ENCODE results near the gene SMO. TPM values are rescaled to one million over a fixed set of nuclear protein-coding genes. Genes with fewer than 3 reads are reported as not detected.
"Not testable (repeated sequence)": the region's sequence is repeated elsewhere in the genome, so short reads cannot be mapped to it uniquely, and the experiment has no call there.

The SMO gene
- total RNA-seq, 2 donors from 2014 or later = 8.7 to 16.4 TPM

DNA sequence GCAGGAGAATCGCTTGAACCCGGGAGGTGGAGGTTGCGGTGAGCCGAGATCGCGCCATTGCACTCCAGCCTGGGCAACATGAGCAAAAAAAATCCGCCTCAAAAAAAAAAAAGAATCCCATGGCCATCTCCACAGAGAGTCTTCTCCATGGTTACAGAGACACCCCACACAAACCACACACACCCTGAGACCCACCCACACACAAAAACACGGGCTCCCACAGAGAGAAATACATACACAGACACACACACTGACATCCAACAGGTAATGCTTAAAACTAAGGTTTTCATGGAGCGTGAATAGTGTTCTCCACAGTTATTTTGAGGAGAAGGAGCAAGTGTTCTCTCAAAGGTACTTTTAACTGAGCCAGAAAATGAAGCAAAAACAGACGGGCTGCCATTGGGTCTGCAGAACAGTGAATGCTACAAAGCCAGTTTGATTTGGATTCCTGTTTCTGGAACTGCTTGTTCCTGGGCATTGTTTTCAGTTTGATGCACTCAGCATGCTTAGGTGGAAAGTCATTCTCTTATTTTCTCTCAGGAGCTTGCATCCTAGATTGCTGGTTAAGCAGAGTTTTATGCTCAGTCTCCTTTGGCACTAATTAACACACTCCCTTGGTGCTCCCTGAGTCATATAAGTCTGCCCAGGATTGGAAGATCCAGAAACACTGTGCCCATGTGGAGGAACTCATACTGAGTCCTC lies 51.8 kb downstream of the SMO start:
- H3K4me3 ChIP-seq = no peak overlapping the region
- no peak overlapping the region for H3K27ac ChIP-seq
- no peaks in the 10 kb centered on the region for H3K36me3 ChIP-seq
- no peak for ATAC-seq (ENCODE audit: insufficient number of reproducible peaks, low FRiP score, low read depth)
- no peaks in the 10 kb centered on the region for H3K9me3 ChIP-seq
- H3K27me3 ChIP-seq (replicated peaks; ENCODE audit: insufficient read depth) = no peaks in the 10 kb centered on the region
- DNase-seq (ENCODE audit: low spot score) = no peak
- TF ChIP-seq, protein P1, sequence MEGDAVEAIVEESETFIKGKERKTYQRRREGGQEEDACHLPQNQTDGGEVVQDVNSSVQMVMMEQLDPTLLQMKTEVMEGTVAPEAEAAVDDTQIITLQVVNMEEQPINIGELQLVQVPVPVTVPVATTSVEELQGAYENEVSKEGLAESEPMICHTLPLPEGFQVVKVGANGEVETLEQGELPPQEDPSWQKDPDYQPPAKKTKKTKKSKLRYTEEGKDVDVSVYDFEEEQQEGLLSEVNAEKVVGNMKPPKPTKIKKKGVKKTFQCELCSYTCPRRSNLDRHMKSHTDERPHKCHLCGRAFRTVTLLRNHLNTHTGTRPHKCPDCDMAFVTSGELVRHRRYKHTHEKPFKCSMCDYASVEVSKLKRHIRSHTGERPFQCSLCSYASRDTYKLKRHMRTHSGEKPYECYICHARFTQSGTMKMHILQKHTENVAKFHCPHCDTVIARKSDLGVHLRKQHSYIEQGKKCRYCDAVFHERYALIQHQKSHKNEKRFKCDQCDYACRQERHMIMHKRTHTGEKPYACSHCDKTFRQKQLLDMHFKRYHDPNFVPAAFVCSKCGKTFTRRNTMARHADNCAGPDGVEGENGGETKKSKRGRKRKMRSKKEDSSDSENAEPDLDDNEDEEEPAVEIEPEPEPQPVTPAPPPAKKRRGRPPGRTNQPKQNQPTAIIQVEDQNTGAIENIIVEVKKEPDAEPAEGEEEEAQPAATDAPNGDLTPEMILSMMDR (IDR thresholded peaks at IDR 0.05) = no peak
- H3K4me1 ChIP-seq (ENCODE audit: control insufficient read depth in 1 of 2, low read depth in 2 of 2) = no peaks in the 10 kb centered on the region

DNA sequence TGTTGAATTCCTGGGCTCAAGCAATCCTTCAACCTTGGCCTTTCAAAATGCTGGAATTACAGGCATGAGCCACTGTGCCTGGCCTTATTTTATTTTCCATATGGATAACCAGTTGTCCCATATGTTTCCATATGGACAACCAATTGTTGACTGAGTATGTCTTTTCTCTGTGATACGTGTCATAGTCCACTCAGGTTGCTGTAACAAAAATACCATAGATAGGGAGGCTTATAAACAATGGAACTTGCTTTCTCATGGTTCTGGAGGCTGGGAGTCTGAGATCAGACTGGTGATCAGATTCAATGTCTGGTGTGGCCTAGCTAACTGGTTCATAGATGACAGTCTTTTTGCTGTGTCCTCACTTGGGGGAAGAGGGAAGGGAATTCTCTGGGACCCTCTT lies 55.8 kb downstream of the SMO start:
- TF ChIP-seq, protein P1 (IDR thresholded peaks at IDR 0.05) = no peak
- Histone ChIP-seq H3K27me3 (replicated peaks; ENCODE audit: insufficient read depth) (no peaks in the 10 kb centered on the region), H3K36me3 (no peaks in the 10 kb centered on the region), H3K4me1 (ENCODE audit: control insufficient read depth in 1 of 2, low read depth in 2 of 2) (no peaks in the 10 kb centered on the region), H3K9me3 (no peaks in the 10 kb centered on the region), H3K27ac (no peak overlapping the region), H3K4me3 (no peak overlapping the region)
- ATAC-seq (ENCODE audit: insufficient number of reproducible peaks, low FRiP score, low read depth) = no peak
- no peak for DNase-seq (ENCODE audit: low spot score)

DNA sequence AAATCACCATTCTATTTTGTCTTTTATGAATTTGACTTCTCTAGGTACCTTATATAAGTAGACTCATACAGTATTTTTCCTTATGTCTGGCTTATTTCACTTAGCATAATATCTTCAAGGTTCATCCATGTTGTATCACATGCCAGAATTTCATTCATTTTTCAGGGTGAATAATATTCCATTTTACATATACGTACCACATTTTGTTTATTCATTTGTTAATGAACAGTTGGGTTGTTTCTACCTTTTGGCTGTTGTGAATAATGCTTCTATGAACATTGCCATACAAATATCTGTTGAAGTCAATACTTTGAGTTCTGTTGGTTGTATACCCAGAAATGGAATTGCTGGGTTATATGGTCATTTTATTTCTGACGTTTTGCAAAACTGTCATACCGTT lies 57.1 kb downstream of the SMO start:
- Histone ChIP-seq H3K27me3 (replicated peaks; ENCODE audit: insufficient read depth) (no peaks in the 10 kb centered on the region), H3K27ac (no peak overlapping the region), H3K4me1 (ENCODE audit: control insufficient read depth in 1 of 2, low read depth in 2 of 2) (no peaks in the 10 kb centered on the region), H3K9me3 (no peaks in the 10 kb centered on the region), H3K36me3 (no peaks in the 10 kb centered on the region), H3K4me3 (no peak overlapping the region)
- TF ChIP-seq, protein P1 (IDR thresholded peaks at IDR 0.05) = no peak
- ATAC-seq (ENCODE audit: insufficient number of reproducible peaks, low FRiP score, low read depth) = no peak
- DNase-seq (ENCODE audit: low spot score) = no peak

DNA sequence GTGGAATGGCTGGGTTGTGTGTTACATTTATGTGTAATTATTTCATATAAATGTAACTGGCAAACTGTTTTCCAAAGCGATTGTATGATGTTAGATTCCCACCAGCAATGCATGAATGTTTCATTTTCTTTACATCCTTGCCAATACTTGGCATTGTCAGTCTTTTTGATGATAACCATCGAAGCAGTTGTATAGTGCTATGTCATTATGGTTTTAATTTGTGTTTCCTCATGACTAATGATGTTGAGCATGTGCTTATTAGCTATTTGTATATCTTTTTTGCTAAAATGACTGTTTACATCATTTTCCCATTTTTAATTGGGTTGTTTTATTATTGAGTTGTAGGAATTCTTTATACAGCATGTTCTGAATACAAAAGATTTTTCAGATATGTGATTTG lies 58.7 kb downstream of the SMO start:
- no peak overlapping the region for H3K4me3 ChIP-seq
- H3K9me3 ChIP-seq = no peaks in the 10 kb centered on the region
- H3K27me3 ChIP-seq (replicated peaks; ENCODE audit: insufficient read depth) = no peaks in the 10 kb centered on the region
- H3K27ac ChIP-seq = no peak overlapping the region
- H3K4me1 ChIP-seq (ENCODE audit: control insufficient read depth in 1 of 2, low read depth in 2 of 2) = no peaks in the 10 kb centered on the region
- TF ChIP-seq, protein P1 (IDR thresholded peaks at IDR 0.05) = no peak
- no peak for ATAC-seq (ENCODE audit: insufficient number of reproducible peaks, low FRiP score, low read depth)
- DNase-seq (ENCODE audit: low spot score) = no peak
- H3K36me3 ChIP-seq = no peaks in the 10 kb centered on the region

DNA sequence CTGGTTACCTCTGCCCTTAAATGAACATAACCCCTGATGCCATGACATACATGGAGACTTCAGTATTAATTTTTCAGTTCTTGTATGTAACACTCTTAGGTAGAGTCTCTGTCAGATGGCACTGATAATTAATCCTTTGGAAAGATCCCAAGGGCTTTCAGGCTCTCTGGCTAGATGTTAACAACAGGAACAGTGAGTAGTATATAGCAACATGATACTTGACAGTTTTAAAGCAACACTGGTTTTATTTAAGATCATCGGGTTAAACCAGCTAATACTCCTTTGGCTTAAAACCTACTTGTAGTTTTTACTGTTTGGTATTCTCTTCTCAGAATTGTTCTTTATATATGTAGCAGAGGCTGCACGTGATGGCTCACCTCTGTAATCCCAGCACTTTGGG lies 63.7 kb downstream of the SMO start:
- no peak for ATAC-seq (ENCODE audit: insufficient number of reproducible peaks, low FRiP score, low read depth)
- Histone ChIP-seq H3K27me3 (replicated peaks; ENCODE audit: insufficient read depth) (no peaks in the 10 kb centered on the region), H3K9me3 (no peaks in the 10 kb centered on the region), H3K4me3 (no peak overlapping the region), H3K27ac (no peak overlapping the region), H3K4me1 (ENCODE audit: control insufficient read depth in 1 of 2, low read depth in 2 of 2) (no peaks in the 10 kb centered on the region), H3K36me3 (no peaks in the 10 kb centered on the region)
- DNase-seq (ENCODE audit: low spot score) = no peak
- TF ChIP-seq, protein P1 (IDR thresholded peaks at IDR 0.05) = no peak

DNA sequence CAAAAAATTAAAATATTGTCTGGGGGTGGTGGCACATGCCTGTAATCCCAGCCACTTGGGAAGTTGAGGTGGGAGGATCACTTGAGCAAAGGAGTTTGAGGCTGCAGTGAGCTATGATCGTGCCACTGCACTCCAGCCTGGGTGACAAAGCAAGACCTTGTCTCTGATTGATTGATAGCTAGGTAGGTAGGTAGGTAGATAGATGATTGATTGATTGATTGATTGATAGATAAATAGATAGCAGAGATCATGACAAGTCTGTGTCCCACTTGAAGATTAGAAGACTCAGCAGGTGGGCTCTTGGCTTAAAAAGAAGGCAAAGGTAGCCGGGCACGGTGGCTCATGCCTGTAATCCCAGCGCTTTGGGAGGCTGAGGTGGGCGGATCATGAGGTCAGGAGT lies 64.2 kb downstream of the SMO start:
- ATAC-seq (ENCODE audit: insufficient number of reproducible peaks, low FRiP score, low read depth); H3K4me1 ChIP-seq (ENCODE audit: control insufficient read depth in 1 of 2, low read depth in 2 of 2); H3K9me3 ChIP-seq; H3K27ac ChIP-seq; H3K36me3 ChIP-seq; H3K4me3 ChIP-seq; DNase-seq (ENCODE audit: low spot score); H3K27me3 ChIP-seq (replicated peaks; ENCODE audit: insufficient read depth): not testable (repeated sequence)

All from thoracic aorta (tissue), 2 donors.